ENCODE data around the gene RITA1. TPM values are rescaled to one million over a fixed set of nuclear protein-coding genes. Genes with fewer than 3 reads are reported as not detected.

The RITA1 gene
- total and polyA plus RNA-seq, 10 of the 15 experiments (the other 5 are each of a cell fraction or from before 2014, with no cell fraction given) = 2.3 to 39.9 (median 24.8) TPM

- no peak for DNase-seq (ENCODE audit: low read depth, low spot score)
- H3K79me2 ChIP-seq (ENCODE audit: control insufficient read depth, insufficient read depth, low read length) = peaks cover 33% of the 10 kb centered on the region
These were observed 41.4 kb downstream of the RITA1 start for GRCh38 chr12:113226696-113227568.

GRCh38 chr12:113227686-113228391 is 42.3 kb downstream of the RITA1 start:
- ChIA-PET RAD21 (ENCODE audit: unreplicated experiment) (interaction anchor here (2.8 to 3.6 kb wide), 2 partner anchors 18 to 24 kb away, joined by 18 to 35 read pairs; no protein-coding TSS in a partner anchor), SMC1A (ENCODE audit: uncharacterized antibody, unreplicated experiment) (interaction anchor here (0.6 to 15.7 kb wide), 3 partner anchors 15 to 128 kb away, joined by 3 to 237 read pairs (median 32); no protein-coding TSS in a partner anchor), CTCF (interaction anchor here (0.7 kb wide), 1 partner anchor 30 kb away, joined by 3 read pairs; no protein-coding TSS in a partner anchor), POLR2A (interaction anchor here (0.5 to 5.8 kb wide), 4 partner anchors 12 to 23 kb away, joined by 3 to 67 read pairs (median 22); no protein-coding TSS in a partner anchor)
- WGBS (ENCODE audit: insufficient coverage, insufficient replicate concordance, low lambda C conversion rate, missing lambda C conversion rate) = 96% methylated on average over 5 of the region's 5 CpGs
- no TSS peak for BruUV-seq (replicated peaks)
- intact Hi-C loops (cut with micrococcal nuclease; ENCODE audit: unreplicated experiment) (no loop called here), in situ Hi-C loops (cut with MboI) (no loop called here)
- Histone ChIP-seq H3K79me2 (ENCODE audit: control insufficient read depth, insufficient read depth, low read length) (peaks cover 24% of the 10 kb centered on the region), H3K4me1 (ENCODE audit: control insufficient read depth, insufficient read depth, low read length) (peaks cover 60% of the 10 kb centered on the region), H3K27ac (ENCODE audit: control insufficient read depth, insufficient read depth) (peak overlapping the region; percentile 15; the same call in 1 of the 2 replicates), H3K4me2 (ENCODE audit: control insufficient read depth, insufficient read depth) (no peak overlapping the region), H3K36me3 (ENCODE audit: control insufficient read depth in 2 of 2, insufficient read depth in 2 of 2, low read length in 1 of 2) (peaks cover 7 to 30% of the 10 kb centered on the region in 2 experiments), H4K20me1 (ENCODE audit: control insufficient read depth, insufficient read depth) (no peaks in the 10 kb centered on the region), H3K9me3 (replicated peaks; ENCODE audit: control insufficient read depth, insufficient read depth, low read length) (no peaks in the 10 kb centered on the region), H3K9ac (ENCODE audit: control insufficient read depth, insufficient read depth, low read length) (no peak overlapping the region), H3K4me3 (no peak overlapping the region), H3K27me3 (replicated peaks in 1 of 2; ENCODE audit: control insufficient read depth in 2 of 2, insufficient read depth in 2 of 2, low read length in 1 of 2) (no peaks in the 10 kb centered on the region), H2AFZ (ENCODE audit: control insufficient read depth, low read depth, low read length) (no peak overlapping the region)
- ATAC-seq (no peak), FAIRE-seq (no peak), DNase-seq (ENCODE audit: low read depth, low spot score) (no peak)
- TF ChIP-seq SMAD5 (IDR thresholded peaks at IDR 0.05; ENCODE audit: low read depth) = no peak
- no peak for TF ChIP-seq BCL11A (IDR thresholded peaks at IDR 0.05; ENCODE audit: low read depth, low read length)
- no peak for TF ChIP-seq CBFB (IDR thresholded peaks at IDR 0.05; ENCODE audit: low read depth)
- TF ChIP-seq CBX3 (IDR thresholded peaks at IDR 0.05; ENCODE audit: borderline replicate concordance, low read depth) = no peak
- TF ChIP-seq PAX8 (IDR thresholded peaks at IDR 0.05) = no peak
- no peak for TF ChIP-seq MXI1 (IDR thresholded peaks at IDR 0.05; ENCODE audit: low read depth, low read length)

More at GRCh38 chr12:113226696-113227568, 41.4 kb downstream of the RITA1 start:
- ATAC-seq (no peak), FAIRE-seq (no peak)
- TF ChIP-seq STAT3 (IDR thresholded peaks at IDR 0.05; ENCODE audit: low read depth, low read length) (no peak), NR2C2 (IDR thresholded peaks at IDR 0.05; ENCODE audit: borderline replicate concordance, control insufficient read depth, insufficient read length, low read depth) (no peak), RB1 (IDR thresholded peaks at IDR 0.05; ENCODE audit: borderline replicate concordance) (no peak), MXI1 (IDR thresholded peaks at IDR 0.05; ENCODE audit: low read depth, low read length) (no peak), RCOR1 (conservative IDR thresholded peaks at IDR 0.05; ENCODE audit: low read depth, low read length) (no peak)
- WGBS (ENCODE audit: insufficient coverage, insufficient replicate concordance, low lambda C conversion rate, missing lambda C conversion rate) = 92% methylated on average over 13 of the region's 13 CpGs
- ChIA-PET CTCF (interaction anchor here (1.0 to 2.5 kb wide), 2 partner anchors 17 to 29 kb away, joined by 3 to 11 read pairs; no protein-coding TSS in a partner anchor), SMC1A (ENCODE audit: uncharacterized antibody, unreplicated experiment) (interaction anchor here (0.7 to 15.7 kb wide), 3 partner anchors 14 to 859 kb away, joined by 3 to 237 read pairs (median 3); no protein-coding TSS in a partner anchor), RAD21 (ENCODE audit: unreplicated experiment) (interaction anchor here (1.2 to 2.1 kb wide), 2 partner anchors 178 to 196 kb away, joined by 3 to 4 read pairs; partner anchors contain the start of gene SDSL), POLR2A (interaction anchor here (0.5 to 3.6 kb wide), 6 partner anchors 9 to 58 kb away, joined by 3 to 24 read pairs (median 6); no protein-coding TSS in a partner anchor)
- in situ Hi-C loops (cut with MboI) (no loop called here), intact Hi-C loops (cut with micrococcal nuclease; ENCODE audit: unreplicated experiment) (no loop called here)
- Histone ChIP-seq H3K36me3 (ENCODE audit: control insufficient read depth in 2 of 2, insufficient read depth in 2 of 2, low read length in 1 of 2) (peaks cover 4 to 21% of the 10 kb centered on the region in 2 experiments), H3K4me2 (ENCODE audit: control insufficient read depth, insufficient read depth) (no peak overlapping the region), H3K4me1 (ENCODE audit: control insufficient read depth, insufficient read depth, low read length) (peaks cover 51% of the 10 kb centered on the region), H3K9ac (ENCODE audit: control insufficient read depth, insufficient read depth, low read length) (no peak overlapping the region), H3K27me3 (replicated peaks in 1 of 2; ENCODE audit: control insufficient read depth in 2 of 2, insufficient read depth in 2 of 2, low read length in 1 of 2) (no peaks in the 10 kb centered on the region), H3K4me3 (no peak overlapping the region), H2AFZ (ENCODE audit: control insufficient read depth, low read depth, low read length) (no peak overlapping the region), H3K9me3 (replicated peaks; ENCODE audit: control insufficient read depth, insufficient read depth, low read length) (no peaks in the 10 kb centered on the region), H3K27ac (ENCODE audit: control insufficient read depth, insufficient read depth) (no peak overlapping the region), H4K20me1 (ENCODE audit: control insufficient read depth, insufficient read depth) (no peaks in the 10 kb centered on the region)
- BruUV-seq (replicated peaks) = no TSS peak
